IMR-90 (cell line): ENCODE results near the gene ZBTB8B.

Source experiments
- BHLHE40 ChIP-seq: fragments of 150-350 bp; IDR thresholded peaks from 2 replicates; pipeline ENCODE4 v1.6.1; 2016; ENCODE audit warnings: mild to moderate bottlenecking, low read depth, low read length
- CEBPB ChIP-seq: IDR thresholded peaks from 2 replicates; pipeline ENCODE4 v1.6.1; 2012; ENCODE audit warnings: low read depth, low read length, improper control_type of control experiment
- CHD1 ChIP-seq: IDR thresholded peaks from 2 replicates; pipeline ENCODE4 v1.6.1; 2012; ENCODE audit warnings: low read depth, low read length, improper control_type of control experiment
- FOS ChIP-seq: fragments of 150-350 bp; IDR thresholded peaks from 2 replicates; pipeline ENCODE4 v1.6.1; 2016; ENCODE audit warnings: low read depth, low read length
- MAFK ChIP-seq: IDR thresholded peaks from 2 replicates; pipeline ENCODE4 v1.6.1; 2012; ENCODE audit warnings: low read depth, low read length, improper control_type of control experiment
- MAZ ChIP-seq: IDR thresholded peaks from 2 replicates; pipeline ENCODE4 v1.6.1; 2012; ENCODE audit warnings: low read depth, mild to moderate bottlenecking, low read length, improper control_type of control experiment, moderate library complexity, borderline replicate concordance
- NFE2L2 ChIP-seq: fragments of 150-350 bp; IDR thresholded peaks from 2 replicates; pipeline ENCODE4 v1.6.1; 2016; ENCODE audit warnings: low read depth, mild to moderate bottlenecking, low read length
- POLR2A ChIP-seq: IDR thresholded peaks from 2 replicates; pipeline ENCODE4 v1.6.1; 2012; ENCODE audit warnings: mild to moderate bottlenecking, low read depth, low read length
- RAD21 ChIP-seq: IDR thresholded peaks from 2 replicates; pipeline ENCODE4 v1.6.1; 2012; ENCODE audit warnings: low read length, improper control_type of control experiment
- RFX5 ChIP-seq: IDR thresholded peaks from 2 replicates; pipeline ENCODE4 v1.8.0; 2012; ENCODE audit warnings: low read depth, mild to moderate bottlenecking, low read length, moderate library complexity
- SMC3 ChIP-seq: fragments of 150-350 bp; IDR thresholded peaks from 2 replicates; pipeline ENCODE4 v1.6.1; 2016; ENCODE audit warnings: low read depth, mild to moderate bottlenecking, antibody characterized with exemption, low read length, moderate library complexity
- TF ChIP-seq, protein P1 (sequence below): conservative IDR thresholded peaks from 2 replicates; pipeline ENCODE4 v1.5.1; 2012; ENCODE audit warnings: mild to moderate bottlenecking, low read depth, low read length, improper control_type of control experiment
- TF ChIP-seq, protein P2 (sequence below): fragments of 150-350 bp; IDR thresholded peaks from 2 replicates; pipeline ENCODE4 v1.6.1; 2016; ENCODE audit warnings: low read depth, mild to moderate bottlenecking, low read length, moderate library complexity, borderline replicate concordance
- TF ChIP-seq, protein P3 (sequence below): fragments of 150-350 bp; IDR thresholded peaks from 2 replicates; pipeline ENCODE4 v1.6.1; 2017; ENCODE audit warnings: mild to moderate bottlenecking, antibody characterized with exemption, low read length, low read depth

DNA sequence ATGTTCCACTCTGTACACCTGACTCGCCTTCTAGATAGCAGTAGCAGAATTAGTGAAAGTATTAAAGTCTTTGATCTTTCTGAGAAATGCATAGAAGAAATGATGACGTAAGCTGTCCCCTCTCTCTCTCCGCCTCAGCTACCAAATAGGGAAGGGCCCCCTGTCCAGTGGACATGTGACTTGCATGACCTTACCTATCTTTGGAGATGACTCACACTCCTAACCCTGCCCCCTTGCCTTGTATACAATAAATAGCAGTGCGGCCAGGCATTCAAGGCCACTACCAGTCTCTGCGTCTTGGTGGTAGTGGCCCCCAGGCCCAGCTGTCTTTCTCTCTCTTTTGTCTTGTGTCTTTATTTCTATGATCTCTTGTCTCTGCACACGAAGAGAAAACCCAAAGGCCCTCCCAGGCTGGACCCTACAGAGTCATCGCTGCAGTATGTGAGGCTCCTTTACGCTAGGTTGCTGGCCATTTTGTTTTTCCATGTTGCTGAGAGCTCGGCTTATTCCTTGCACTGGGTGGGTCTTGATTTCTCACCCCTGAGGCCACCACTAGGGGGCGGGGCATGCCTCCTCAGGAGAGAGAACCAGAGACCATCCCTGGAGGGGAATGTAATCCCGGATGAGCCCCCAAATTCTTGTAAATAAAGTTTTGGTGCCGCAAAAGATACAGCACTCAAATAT, 16.0 kb upstream of the ZBTB8B start:
- TF ChIP-seq POLR2A = no peak
- TF ChIP-seq, protein P1, sequence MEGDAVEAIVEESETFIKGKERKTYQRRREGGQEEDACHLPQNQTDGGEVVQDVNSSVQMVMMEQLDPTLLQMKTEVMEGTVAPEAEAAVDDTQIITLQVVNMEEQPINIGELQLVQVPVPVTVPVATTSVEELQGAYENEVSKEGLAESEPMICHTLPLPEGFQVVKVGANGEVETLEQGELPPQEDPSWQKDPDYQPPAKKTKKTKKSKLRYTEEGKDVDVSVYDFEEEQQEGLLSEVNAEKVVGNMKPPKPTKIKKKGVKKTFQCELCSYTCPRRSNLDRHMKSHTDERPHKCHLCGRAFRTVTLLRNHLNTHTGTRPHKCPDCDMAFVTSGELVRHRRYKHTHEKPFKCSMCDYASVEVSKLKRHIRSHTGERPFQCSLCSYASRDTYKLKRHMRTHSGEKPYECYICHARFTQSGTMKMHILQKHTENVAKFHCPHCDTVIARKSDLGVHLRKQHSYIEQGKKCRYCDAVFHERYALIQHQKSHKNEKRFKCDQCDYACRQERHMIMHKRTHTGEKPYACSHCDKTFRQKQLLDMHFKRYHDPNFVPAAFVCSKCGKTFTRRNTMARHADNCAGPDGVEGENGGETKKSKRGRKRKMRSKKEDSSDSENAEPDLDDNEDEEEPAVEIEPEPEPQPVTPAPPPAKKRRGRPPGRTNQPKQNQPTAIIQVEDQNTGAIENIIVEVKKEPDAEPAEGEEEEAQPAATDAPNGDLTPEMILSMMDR = no peak
- no peak for TF ChIP-seq BHLHE40
- TF ChIP-seq MAZ = no peak
- TF ChIP-seq SMC3 = no peak
- no peak for TF ChIP-seq FOS
- TF ChIP-seq RFX5 = no peak
- TF ChIP-seq, protein P2, sequence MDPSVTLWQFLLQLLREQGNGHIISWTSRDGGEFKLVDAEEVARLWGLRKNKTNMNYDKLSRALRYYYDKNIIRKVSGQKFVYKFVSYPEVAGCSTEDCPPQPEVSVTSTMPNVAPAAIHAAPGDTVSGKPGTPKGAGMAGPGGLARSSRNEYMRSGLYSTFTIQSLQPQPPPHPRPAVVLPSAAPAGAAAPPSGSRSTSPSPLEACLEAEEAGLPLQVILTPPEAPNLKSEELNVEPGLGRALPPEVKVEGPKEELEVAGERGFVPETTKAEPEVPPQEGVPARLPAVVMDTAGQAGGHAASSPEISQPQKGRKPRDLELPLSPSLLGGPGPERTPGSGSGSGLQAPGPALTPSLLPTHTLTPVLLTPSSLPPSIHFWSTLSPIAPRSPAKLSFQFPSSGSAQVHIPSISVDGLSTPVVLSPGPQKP = no peak
- TF ChIP-seq MAFK = no peak
- TF ChIP-seq, protein P3, sequence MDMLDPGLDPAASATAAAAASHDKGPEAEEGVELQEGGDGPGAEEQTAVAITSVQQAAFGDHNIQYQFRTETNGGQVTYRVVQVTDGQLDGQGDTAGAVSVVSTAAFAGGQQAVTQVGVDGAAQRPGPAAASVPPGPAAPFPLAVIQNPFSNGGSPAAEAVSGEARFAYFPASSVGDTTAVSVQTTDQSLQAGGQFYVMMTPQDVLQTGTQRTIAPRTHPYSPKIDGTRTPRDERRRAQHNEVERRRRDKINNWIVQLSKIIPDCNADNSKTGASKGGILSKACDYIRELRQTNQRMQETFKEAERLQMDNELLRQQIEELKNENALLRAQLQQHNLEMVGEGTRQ = no peak
- TF ChIP-seq CHD1 = no peak
- no peak for TF ChIP-seq NFE2L2
- TF ChIP-seq RAD21 = no peak
- no peak for TF ChIP-seq CEBPB
